Heart left ventricle (tissue), 13 donors: ENCODE data around the gene FAM89B.

Experiments
- POLR2A ChIP-seq, 2 donors: fragments of 450-650 bp; IDR thresholded peaks; one replicate each; pipeline ENCODE4 v1.6.1; 2017; ENCODE audit warnings: antibody characterized with exemption in 2 of 2, mild to moderate bottlenecking in 2 of 2, moderate library complexity in 2 of 2
- TF ChIP-seq, protein P1 (sequence below), 12 donors: fragments of 200-600 bp; sonication (generic) in 4 of 12; IDR thresholded peaks; one replicate each; pipeline versions ENCODE4 v1.5.0 to v1.8.0; 2018 to 2022; ENCODE audit warnings: antibody characterized with exemption in 12 of 12, mild to moderate bottlenecking in 5 of 12
- donor health status: ischemic (EF 13 %, LVEDD 7.1; RV severe dilation, severe dysfunction).
- donor health status: DM: no; HTN: yes; CAD: no.
- donor health status: DM: no; HTN: no; CAD: no.
- donor health status: ischemic (EF 25% LVEDD 6.9; RV normal size, moderate dysfunction).
- donor health status: ischemic (EF 25% LVEDD 5.7; RV mildly dilated, moderate dysfunction).
- donor health status: ischemic (EF 35%, LVEDD 5.7; RV mildly dilated, moderate dysfunction).
- donor health status: nonischemic (EF 11% LVEDD 7.7; RV severe dilation, severe dysfunction).
- donor health status: DM: yes; HTN: yes; CAD: no.
- donor health status: PGD.
- donor health status: ischemic (EF 29% LVEDD 5.4; RV normal size, mild dysfunction).
- donor health status: nonischemic (EF 23%, LVEDD 6.1; RV moderate dilation, normal function).

DNA sequence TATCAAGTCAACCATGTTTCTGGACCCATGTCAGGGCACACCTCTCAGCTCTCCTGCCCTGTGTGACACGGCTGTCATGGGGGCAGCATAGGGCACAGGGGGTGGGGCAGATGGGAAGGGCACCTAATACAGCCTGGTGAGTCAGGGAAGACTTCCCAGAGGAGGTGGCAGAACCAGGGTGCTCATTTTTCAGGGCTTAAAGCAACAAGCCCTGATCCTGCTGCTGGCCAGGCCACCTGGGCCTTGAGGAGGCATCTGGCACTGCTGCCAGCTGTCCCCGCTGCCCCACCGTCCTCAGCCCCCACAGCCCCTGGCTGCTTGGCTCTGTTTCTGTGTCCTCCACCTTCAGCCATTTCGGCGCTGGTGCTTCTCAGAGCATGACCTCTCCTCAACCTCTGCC lies 37.3 kb downstream of the FAM89B start:
- TF ChIP-seq, protein P1, sequence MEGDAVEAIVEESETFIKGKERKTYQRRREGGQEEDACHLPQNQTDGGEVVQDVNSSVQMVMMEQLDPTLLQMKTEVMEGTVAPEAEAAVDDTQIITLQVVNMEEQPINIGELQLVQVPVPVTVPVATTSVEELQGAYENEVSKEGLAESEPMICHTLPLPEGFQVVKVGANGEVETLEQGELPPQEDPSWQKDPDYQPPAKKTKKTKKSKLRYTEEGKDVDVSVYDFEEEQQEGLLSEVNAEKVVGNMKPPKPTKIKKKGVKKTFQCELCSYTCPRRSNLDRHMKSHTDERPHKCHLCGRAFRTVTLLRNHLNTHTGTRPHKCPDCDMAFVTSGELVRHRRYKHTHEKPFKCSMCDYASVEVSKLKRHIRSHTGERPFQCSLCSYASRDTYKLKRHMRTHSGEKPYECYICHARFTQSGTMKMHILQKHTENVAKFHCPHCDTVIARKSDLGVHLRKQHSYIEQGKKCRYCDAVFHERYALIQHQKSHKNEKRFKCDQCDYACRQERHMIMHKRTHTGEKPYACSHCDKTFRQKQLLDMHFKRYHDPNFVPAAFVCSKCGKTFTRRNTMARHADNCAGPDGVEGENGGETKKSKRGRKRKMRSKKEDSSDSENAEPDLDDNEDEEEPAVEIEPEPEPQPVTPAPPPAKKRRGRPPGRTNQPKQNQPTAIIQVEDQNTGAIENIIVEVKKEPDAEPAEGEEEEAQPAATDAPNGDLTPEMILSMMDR (IDR thresholded peaks at IDR 0.05) = no peak
- TF ChIP-seq POLR2A (IDR thresholded peaks at IDR 0.05) = no peak
